Transverse colon (tissue), 4 donors: Measurements from ENCODE around the gene BACH2.

Experiments
- POLR2A ChIP-seq: fragments of 450-650 bp; IDR thresholded peaks from one replicate; pipeline ENCODE4 v1.6.1; 2016; ENCODE audit warnings: antibody characterized with exemption, mild to moderate bottlenecking, moderate library complexity
- POLR2AphosphoS5 ChIP-seq, 3 donors: sonication (generic); formaldehyde crosslinking; IDR thresholded peaks; one replicate each; pipeline ENCODE4 v1.6.1; 2016; ENCODE audit warnings: antibody characterized with exemption in 3 of 3
- TF ChIP-seq, protein P1 (sequence below), 5 experiments: fragments of 200-600 bp in 3 of 5; fragments of 450-650 bp in 2 of 5; sonication (generic) in 3 of 5; IDR thresholded peaks; 1 replicate in 2 of 5; 2 replicates in 3 of 5; pipeline ENCODE4 v1.5.1; 2016 to 2017; ENCODE audit warnings: antibody characterized with exemption in 5 of 5, inconsistent platforms in 3 of 5, mild to moderate bottlenecking in 2 of 5, moderate library complexity in 1 of 5

DNA sequence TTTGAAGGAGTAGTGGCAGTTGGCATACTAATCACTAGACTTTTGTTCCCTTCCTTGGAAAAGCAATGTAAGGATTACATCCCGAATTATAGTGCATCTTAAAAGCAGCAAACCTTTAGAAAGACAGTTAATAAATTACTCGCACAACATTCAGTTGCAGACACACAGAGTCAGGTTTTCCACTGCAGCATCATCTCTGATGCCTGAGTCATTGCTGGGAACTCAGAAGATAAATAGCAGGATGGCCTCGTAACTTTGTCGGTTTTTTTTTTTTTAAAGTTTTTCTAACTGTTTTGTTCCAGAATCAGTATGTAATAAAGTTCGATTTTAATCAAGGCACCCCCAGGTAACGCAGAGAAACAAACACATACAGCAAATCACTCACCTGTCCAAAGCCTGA lies 368.0 kb downstream of the BACH2 start:
- TF ChIP-seq, protein P1, sequence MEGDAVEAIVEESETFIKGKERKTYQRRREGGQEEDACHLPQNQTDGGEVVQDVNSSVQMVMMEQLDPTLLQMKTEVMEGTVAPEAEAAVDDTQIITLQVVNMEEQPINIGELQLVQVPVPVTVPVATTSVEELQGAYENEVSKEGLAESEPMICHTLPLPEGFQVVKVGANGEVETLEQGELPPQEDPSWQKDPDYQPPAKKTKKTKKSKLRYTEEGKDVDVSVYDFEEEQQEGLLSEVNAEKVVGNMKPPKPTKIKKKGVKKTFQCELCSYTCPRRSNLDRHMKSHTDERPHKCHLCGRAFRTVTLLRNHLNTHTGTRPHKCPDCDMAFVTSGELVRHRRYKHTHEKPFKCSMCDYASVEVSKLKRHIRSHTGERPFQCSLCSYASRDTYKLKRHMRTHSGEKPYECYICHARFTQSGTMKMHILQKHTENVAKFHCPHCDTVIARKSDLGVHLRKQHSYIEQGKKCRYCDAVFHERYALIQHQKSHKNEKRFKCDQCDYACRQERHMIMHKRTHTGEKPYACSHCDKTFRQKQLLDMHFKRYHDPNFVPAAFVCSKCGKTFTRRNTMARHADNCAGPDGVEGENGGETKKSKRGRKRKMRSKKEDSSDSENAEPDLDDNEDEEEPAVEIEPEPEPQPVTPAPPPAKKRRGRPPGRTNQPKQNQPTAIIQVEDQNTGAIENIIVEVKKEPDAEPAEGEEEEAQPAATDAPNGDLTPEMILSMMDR (IDR thresholded peaks at IDR 0.05) = no peak
- TF ChIP-seq POLR2AphosphoS5 (IDR thresholded peaks at IDR 0.05) (no peak), POLR2A (no peak)
